Measurements from ENCODE around the gene CNN2.

DNA sequence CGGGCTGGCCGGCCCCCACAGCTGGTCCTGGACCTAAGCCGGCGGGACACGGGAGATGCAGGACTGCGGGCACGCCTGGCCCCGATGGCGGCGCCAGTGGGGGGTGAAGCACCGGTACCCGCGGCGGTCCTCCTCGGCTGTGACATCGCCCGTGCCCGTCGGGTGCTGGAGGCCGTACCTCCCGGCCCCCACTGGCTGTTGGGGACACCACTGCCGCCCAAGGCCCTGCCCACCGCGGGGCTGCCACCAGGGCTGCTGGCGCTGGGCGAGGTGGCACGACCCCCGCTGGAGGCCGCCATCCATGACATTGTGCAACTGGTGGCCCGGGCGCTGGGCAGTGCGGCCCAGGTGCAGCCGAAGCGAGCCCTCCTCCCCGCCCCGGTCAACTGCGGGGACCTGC lies 23.1 kb upstream of the CNN2 start:
- no peak for TF ChIP-seq CEBPB (IDR thresholded peaks at IDR 0.05; ENCODE audit: low read depth, low read length)
- no peak for TF ChIP-seq SUZ12 (IDR thresholded peaks at IDR 0.05; ENCODE audit: low read length)
- TF ChIP-seq MAX (IDR thresholded peaks at IDR 0.05) = no peak
- no peak for TF ChIP-seq POLR2A (IDR thresholded peaks at IDR 0.05; ENCODE audit: control extremely low read depth in 1 of 2, low read depth in 2 of 2, low read length in 2 of 2)
- no peak for TF ChIP-seq JUND (IDR thresholded peaks at IDR 0.05; ENCODE audit: low read length)
- no peak for TF ChIP-seq ZNF274 (IDR thresholded peaks at IDR 0.05; ENCODE audit: borderline replicate concordance, extremely low read depth, low read length)
- TF ChIP-seq TAF7 (optimal IDR thresholded peaks at IDR 0.05; ENCODE audit: borderline replicate concordance, low read depth, low read length) = no peak
- no peak for TF ChIP-seq CTCF (IDR thresholded peaks at IDR 0.05; ENCODE audit: control extremely low read depth in 1 of 3, insufficient read depth in 1 of 3, low read depth in 1 of 3, low read length in 3 of 3)
- TF ChIP-seq POLR2AphosphoS5 (IDR thresholded peaks at IDR 0.05; ENCODE audit: low read depth, low read length) = no peak
- TF ChIP-seq HDAC2 (IDR thresholded peaks at IDR 0.05; ENCODE audit: borderline replicate concordance in 1 of 2, low read depth in 2 of 2, low read length in 2 of 2) = no peak
- TF ChIP-seq HDAC6 (IDR thresholded peaks at IDR 0.05; ENCODE audit: low read depth, low read length) = no peak
- no peak for TF ChIP-seq EZH2 (IDR thresholded peaks at IDR 0.05; ENCODE audit: low read depth, low read length, severe bottlenecking)
- TF ChIP-seq MAFK (IDR thresholded peaks at IDR 0.05; ENCODE audit: low read depth, low read length) = no peak
- TF ChIP-seq EGR1 (IDR thresholded peaks at IDR 0.05; ENCODE audit: borderline replicate concordance, low read depth, low read length) = no peak

All from H1 (cell line).